ENCODE results near the gene LMX1A.

Gene LMX1A

DNA sequence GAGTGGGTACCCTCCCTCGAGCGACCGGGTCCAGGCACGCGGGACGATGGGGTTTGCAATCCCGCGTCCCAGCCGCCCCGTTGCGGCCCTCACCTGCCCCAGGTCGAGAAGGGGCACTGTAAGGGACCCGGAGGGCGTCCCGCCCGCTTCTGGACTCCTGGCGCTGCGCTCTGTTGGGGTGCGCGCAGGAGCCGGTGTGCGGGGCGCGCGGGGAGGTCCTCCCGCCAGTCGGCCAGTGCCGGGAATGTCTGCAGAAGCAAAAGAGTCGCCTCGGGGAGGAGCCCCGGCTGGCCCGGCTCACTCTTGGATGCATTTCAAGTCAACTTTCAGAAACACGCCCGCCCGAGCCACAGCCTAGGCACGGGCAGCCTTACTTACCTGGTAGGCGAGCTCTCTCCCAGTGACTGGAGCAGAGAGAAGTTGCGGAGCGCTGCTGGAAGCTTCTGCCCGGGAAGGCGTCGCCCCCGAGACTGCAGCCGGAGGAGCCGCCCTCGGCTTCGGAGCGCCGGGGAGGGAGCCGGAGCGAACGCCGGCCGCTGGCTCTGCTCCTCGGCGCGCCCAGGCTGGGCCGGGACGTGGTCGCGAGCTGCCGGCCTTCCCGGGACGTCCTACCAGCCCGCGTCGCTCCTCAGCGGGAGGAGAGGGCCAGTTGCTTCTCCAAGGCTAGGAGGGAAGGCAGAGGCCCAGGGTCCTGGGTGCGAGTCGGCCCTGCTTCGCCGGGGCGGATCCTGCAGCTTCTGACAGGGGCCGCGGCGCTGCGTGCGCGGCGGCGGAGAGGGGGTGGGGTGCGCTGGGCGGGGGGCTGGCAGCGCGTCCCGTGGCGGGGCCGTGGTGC is at the start of gene LMX1A:
TSS of gene LMX1A (minus strand) at position 739 of the 835 bp plus-strand sequence. CDS start 1,156 bp downstream, outside the sequence.
- Mint-ChIP-seq H3K4me3 (no peak within 1 kb of the TSS), H3K4me1 (peaks cover 24% of the 10 kb centered on the region), H3K9me3 (no peaks in the 10 kb centered on the region), H3K27ac (no peak within 1 kb of the TSS), H3K36me3 (no peaks in the 10 kb centered on the region)
- DNase-seq (ENCODE audit: low spot score in 2 of 2): no peak
- no peak for ATAC-seq

DNA sequence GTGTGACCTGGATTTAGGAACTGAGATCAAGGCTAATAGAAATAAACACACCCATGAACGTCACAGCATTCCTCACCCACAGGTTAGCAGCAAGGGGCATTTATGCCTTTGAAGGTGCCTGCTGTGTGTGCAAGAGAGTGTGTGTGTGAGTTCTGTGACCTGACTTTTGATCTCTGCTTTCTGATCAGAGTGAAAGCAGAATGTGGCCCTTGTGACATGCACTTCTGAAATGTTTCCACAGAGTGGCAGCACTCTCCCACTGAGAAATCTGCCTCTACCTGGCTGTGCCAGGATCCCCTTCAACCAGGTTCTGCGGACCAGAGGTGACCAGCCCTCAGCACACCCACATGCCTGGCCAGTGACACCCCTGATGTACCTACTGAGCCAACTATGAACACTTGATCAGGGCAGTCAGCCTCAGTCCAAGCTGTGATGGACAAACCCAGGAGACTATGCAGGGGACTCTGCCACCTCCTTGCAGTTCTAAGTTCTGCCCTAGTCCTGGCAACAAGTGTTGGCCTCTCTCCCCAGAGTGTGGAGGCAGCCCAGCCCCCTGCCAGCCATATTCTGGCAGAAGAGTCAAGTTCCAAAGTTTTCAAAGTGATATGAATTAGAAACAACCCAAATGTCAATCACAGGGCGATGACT is 47.4 kb upstream of the LMX1A start:
- H3K4me1 Mint-ChIP-seq: no peaks in the 10 kb centered on the region
- ATAC-seq (peak; percentile 50), DNase-seq (ENCODE audit: low spot score in 2 of 2) (no peak)
- H3K36me3 Mint-ChIP-seq: no peaks in the 10 kb centered on the region
- H3K27ac Mint-ChIP-seq: no peak overlapping the region
- H3K4me3 Mint-ChIP-seq: no peak overlapping the region
- H3K9me3 Mint-ChIP-seq: no peaks in the 10 kb centered on the region

DNA sequence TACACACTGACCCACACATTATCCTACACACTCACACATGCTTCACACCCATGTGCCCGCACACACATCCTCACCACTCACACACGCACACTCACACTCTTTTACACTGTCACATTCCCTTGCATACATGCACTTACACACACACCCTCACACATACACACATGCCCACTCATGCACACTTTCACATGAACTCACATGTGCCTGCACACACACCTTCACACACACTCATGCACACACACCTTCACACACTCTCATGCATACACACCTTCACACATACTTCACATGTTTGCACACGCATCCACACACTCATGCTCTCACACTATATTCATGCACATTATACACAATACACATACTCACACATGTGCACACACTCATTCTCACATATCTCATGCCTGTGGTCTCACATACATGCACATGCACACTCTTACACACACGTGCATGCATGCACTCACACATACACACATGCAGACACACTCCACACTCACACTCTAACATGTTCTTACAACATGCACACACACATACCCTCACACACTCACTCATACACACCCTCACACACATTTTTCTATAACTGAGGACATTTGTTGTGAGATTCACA is 46.1 kb upstream of the LMX1A start:
- no peak for DNase-seq (ENCODE audit: low spot score in 2 of 2)
- no peak overlapping the region for H3K4me3 Mint-ChIP-seq
- H3K4me1 Mint-ChIP-seq: peaks cover 2% of the 10 kb centered on the region
- no peaks in the 10 kb centered on the region for H3K9me3 Mint-ChIP-seq
- no peak for ATAC-seq
- H3K36me3 Mint-ChIP-seq: no peaks in the 10 kb centered on the region
- no peak overlapping the region for H3K27ac Mint-ChIP-seq

DNA sequence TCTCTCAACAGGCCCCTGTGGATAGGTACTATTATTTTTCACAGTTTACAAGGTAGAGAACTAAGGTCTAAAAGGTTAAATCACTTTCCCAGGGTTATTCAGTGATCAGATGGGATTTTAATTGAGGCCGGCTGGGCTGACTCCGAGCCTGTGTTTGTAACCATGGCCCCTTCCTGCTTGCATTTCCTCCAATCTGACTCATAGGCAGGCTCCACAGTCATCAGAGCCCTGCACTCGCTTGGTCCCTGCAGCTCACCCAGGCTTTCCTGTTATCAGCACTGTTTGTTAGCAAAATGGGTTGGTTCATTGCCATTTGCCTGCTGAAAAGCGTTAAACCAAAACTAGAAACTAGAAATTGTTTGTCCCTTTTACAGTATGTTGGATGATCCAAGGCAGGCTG is 41.4 kb upstream of the LMX1A start:
- H3K27ac Mint-ChIP-seq: no peak overlapping the region
- peaks cover 12% of the 10 kb centered on the region for H3K4me1 Mint-ChIP-seq
- peaks cover 6% of the 10 kb centered on the region for H3K36me3 Mint-ChIP-seq
- ATAC-seq (peak; percentile 73), DNase-seq (ENCODE audit: low spot score in 2 of 2) (no peak)
- H3K9me3 Mint-ChIP-seq: no peaks in the 10 kb centered on the region
- no peak overlapping the region for H3K4me3 Mint-ChIP-seq

DNA sequence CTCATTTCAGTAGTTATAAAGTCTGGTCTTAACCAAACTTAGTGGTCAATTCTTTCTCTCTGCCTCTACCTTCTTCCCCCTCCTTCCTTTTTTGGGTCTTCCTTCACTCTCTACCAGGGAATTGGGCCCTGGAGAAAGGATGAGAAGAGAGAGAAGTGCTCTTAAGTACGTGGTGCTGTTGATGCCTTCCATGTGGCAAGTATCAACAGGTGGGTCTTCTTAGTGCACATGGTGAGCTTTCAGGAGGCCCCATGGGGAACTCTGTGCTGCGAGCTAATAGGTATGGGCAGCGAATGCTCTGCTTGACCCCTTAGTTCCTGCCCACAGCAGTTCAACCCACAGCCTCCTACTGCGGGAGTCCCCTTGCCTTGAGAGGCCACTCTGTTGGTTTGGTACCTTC is 39.4 kb upstream of the LMX1A start:
- Mint-ChIP-seq H3K4me1 (peaks cover 17% of the 10 kb centered on the region), H3K36me3 (peaks cover 9% of the 10 kb centered on the region), H3K27ac (no peak overlapping the region), H3K9me3 (no peaks in the 10 kb centered on the region), H3K4me3 (no peak overlapping the region)
- no peak for ATAC-seq
- DNase-seq (ENCODE audit: low spot score in 2 of 2): no peak

DNA sequence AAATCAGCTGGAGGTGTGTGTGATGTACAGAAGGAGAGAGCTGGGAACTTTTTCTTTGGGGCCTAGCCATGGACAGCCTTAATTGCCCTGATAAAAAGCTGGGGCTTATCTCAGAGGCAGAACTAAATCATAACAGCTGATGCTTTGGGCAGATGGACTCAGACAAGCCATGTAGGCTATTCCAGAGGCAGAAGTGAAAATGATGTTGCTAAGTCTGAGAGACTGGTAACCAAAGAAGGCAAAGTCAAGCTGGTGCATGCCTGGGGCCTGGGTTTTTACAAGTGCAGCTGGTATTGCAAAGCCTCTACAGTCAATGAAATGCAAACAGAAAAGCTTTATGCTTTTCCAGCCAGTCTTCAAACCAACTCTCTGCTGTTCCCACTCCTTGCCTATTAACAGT is 39.0 kb upstream of the LMX1A start:
- DNase-seq (ENCODE audit: low spot score in 2 of 2): no peak

DNA sequence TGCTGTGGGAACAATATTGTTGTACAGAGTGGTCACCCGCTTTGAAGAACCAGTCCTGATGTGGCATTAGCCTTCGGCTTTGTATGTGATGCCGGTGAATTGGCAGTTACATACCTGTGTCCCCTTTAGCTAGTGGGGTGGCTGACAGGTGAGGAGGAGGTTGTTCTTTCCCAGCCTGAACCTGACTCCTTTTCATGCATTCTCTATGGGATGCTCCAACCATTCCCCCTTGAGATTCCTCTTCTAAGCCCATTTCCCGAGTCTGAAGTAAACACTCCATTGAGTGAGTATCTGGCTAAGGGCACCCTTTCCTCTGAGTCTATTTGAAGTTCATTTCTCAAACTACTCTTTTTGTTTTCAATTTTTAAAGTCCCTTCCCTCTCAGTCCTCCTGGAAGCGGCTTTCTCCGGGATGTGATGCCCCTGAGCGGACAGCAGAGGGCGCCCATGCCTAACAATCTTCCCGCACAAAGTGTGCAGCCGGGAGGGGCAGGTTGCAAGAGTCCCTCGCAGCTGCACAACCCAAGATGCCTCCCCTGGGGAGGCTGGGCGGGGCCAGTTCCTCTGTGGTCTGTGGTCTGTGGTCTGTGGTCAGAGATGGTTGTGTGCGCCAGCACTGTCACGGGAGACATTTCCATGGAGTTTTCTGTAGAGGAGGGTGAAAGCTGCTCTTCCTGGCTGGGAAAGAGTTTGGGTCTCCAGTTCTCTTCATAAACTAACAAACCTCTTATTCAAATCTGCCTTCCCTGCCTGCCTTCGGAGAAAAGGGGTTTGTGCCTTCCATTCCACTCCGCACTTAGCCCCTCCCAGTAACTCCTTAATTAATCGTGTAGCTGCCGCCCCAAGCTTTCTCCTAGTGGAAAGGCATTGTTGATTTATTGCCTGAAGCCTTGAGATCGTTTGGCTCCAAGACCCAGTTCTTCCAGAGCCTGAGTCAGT is 36.4 kb upstream of the LMX1A start:
- no peaks in the 10 kb centered on the region for H3K9me3 Mint-ChIP-seq
- peak overlapping the region; percentile 83 for H3K27ac Mint-ChIP-seq
- H3K4me1 Mint-ChIP-seq: peaks cover 17% of the 10 kb centered on the region
- ATAC-seq: peak; percentile 97
- H3K36me3 Mint-ChIP-seq: peaks cover 9% of the 10 kb centered on the region
- peak; percentile 73 to 91 for DNase-seq (ENCODE audit: low spot score in 2 of 2)
- peak overlapping the region; percentile 47 for H3K4me3 Mint-ChIP-seq

More for the DNA sequence above, 39.0 kb upstream of the LMX1A start:
- Mint-ChIP-seq H3K4me3 (no peak overlapping the region), H3K36me3 (peaks cover 9% of the 10 kb centered on the region), H3K4me1 (peaks cover 17% of the 10 kb centered on the region), H3K9me3 (no peaks in the 10 kb centered on the region), H3K27ac (no peak overlapping the region)
- ATAC-seq: no peak

DNA sequence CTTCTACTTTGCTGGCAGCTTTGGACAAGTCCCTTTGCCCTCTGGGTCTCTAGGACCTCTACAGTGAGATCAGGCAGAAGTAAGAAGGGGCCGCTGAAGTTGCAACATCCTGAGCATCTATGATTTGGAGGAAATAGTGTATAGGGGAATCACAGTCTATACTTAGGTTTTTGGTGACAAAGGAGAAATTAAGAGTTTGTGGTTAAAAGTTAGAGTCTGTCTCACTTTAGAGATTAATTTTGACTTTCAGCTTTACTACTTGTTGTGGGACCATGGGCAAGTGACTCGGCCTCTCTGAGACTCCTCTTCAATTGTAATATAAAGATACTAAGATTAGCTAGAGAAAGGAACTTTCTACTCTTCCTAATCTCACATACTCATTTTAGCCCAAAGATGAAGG is 33.1 kb upstream of the LMX1A start:
- ATAC-seq: peak; percentile 20
- Mint-ChIP-seq H3K36me3 (peaks cover 9% of the 10 kb centered on the region), H3K4me3 (no peak overlapping the region), H3K27ac (no peak overlapping the region), H3K9me3 (no peaks in the 10 kb centered on the region), H3K4me1 (peaks cover 12% of the 10 kb centered on the region)
- no peak for DNase-seq (ENCODE audit: low spot score in 2 of 2)

DNA sequence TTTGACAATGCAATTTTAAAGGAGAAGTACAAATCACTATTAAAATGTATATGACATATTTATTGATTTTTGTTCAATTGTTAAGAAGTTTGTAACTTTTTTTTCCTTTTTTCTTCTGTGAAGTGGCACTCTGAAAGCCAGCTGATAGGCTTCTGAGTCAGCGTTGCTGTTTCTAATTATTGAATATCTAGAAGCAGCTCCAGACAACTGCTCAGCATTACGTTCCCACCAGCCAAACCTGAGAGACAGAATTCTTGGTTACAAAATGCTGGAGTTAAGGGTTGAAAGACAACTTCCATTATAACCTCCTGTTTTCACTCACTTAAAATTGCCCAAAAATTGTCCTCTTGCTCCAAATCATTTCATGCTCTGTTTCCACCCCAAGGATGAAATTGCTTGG is 31.4 kb upstream of the LMX1A start:
- ATAC-seq: no peak
- Mint-ChIP-seq H3K36me3 (peaks cover 3% of the 10 kb centered on the region), H3K27ac (no peak overlapping the region), H3K9me3 (no peaks in the 10 kb centered on the region), H3K4me3 (no peak overlapping the region), H3K4me1 (peaks cover 5% of the 10 kb centered on the region)
- DNase-seq (ENCODE audit: low spot score in 2 of 2): no peak

DNA sequence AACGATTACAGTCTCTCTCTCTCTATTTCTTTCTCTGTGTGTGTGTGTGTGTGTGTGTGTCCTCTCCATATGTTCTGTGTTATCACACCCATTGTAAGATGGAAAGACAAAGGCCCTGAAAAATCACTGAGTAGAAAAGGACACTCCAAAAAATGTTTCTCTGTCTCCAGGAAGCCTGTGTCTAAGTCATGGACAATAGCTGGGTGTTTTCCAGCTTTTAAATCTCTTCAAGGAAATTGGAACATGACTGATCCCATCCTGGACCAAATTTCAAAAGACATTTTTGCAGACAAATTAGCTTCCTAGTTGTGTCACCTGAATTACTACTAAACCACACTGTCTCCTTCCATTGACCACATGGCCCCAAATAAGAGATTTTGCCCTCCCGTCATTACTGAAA is 31.0 kb upstream of the LMX1A start:
- H3K27ac Mint-ChIP-seq: no peak overlapping the region
- ATAC-seq: no peak
- no peaks in the 10 kb centered on the region for H3K36me3 Mint-ChIP-seq
- peaks cover under 1% of the 10 kb centered on the region for H3K4me1 Mint-ChIP-seq
- H3K4me3 Mint-ChIP-seq: no peak overlapping the region
- no peak for DNase-seq (ENCODE audit: low spot score in 2 of 2)
- H3K9me3 Mint-ChIP-seq: no peaks in the 10 kb centered on the region

DNA sequence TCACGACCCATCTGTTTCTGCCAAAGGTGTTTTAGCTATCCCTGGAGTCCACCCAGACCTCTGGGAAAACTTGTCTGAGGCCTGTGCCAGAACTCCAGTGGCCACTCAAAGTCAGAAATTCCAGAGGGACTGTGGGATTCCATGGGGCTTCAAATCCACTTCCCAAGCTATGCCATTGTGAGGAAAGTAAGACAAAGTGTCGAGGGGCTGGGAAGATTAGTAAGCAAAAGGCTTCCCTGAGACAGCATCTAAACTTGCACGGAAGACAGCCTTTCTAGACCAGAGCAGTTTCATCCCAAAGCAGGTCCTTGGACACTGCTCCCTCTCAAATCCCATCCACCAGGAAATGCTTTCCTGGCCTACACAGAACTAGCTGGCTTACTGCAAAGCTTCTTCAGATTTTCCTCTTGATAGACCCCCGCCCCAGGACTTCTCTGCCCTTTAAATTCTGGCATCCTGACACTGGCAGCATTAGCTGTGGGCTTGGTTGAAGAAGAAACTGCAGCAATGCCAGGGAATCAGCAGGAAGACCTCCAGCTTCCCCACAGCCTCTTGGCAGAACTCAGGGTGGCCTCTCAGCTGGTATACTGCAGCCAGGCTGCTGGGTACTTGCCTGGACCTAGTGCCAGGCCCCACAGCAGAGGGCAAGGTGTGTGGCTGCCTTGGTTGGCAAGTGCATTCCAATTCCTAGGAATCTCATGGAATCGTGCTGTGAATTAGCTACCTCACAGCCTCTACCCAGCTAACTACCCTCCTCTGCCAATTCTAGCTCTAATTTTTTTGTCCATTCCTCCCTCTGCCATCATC is 27.3 kb upstream of the LMX1A start:
- Mint-ChIP-seq H3K27ac (no peak overlapping the region), H3K36me3 (no peaks in the 10 kb centered on the region), H3K9me3 (no peaks in the 10 kb centered on the region), H3K4me1 (no peaks in the 10 kb centered on the region), H3K4me3 (no peak overlapping the region)
- ATAC-seq: no peak
- DNase-seq (ENCODE audit: low spot score in 2 of 2): no peak

DNA sequence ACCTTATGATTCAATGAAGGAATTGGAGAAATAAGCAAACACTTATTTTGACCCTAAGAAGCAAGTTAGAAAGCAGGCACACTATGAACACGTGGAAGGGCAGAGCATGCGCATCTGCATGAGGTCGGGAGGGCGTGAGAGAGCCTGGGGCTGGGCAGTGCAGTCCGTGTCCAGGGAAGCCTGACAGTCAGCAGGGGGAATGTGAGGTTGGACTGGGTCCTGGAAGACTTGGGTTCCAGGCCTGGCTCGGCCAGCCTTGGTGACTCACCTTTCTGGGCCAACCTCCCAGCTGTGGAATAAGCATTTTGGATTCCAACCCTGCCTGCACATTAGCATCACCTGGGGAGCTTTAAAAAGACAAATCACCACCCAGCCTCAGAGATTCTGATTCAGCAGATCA is 26.6 kb upstream of the LMX1A start:
- no peak overlapping the region for H3K4me3 Mint-ChIP-seq
- H3K9me3 Mint-ChIP-seq: no peaks in the 10 kb centered on the region
- ATAC-seq: no peak
- no peak for DNase-seq (ENCODE audit: low spot score in 2 of 2)
- H3K4me1 Mint-ChIP-seq: no peaks in the 10 kb centered on the region
- no peak overlapping the region for H3K27ac Mint-ChIP-seq
- no peaks in the 10 kb centered on the region for H3K36me3 Mint-ChIP-seq

DNA sequence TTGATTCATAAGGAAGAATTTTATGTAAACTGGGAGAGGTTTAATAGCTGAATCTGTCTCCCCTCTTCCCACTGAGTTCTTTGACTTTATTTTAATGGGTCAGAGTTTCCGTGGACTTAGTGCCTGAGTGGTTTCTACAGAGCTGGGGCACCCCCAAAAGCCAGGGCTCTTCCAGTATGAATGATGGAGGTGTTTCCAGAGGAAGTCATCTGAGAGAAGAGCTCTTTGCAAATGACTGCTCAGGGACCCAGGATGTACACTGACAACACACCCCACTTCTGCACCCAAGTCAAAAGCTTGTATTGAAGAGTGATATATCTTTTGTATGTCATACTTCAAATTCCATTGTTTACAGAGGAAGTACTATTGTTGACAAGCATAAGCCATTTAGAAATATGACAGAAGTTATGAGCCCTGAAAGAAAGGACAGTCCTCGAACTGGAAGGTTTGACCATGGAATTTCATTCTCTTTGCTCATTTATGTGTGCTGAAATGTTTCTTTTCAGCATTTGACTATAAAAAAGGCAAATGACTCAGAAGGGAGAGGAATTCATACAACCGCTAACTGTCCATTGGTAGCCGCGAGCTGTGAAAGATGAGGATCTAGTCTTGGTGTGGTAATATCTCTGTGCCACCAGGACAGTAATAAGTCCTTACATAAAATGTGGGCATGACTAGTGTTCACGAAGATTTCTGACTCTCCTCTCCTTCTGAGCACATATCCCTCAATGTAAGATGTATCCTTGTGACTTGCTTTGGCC is 25.4 kb upstream of the LMX1A start:
- Mint-ChIP-seq H3K36me3 (no peaks in the 10 kb centered on the region), H3K27ac (no peak overlapping the region), H3K4me1 (peaks cover 3% of the 10 kb centered on the region), H3K9me3 (no peaks in the 10 kb centered on the region), H3K4me3 (no peak overlapping the region)
- DNase-seq (ENCODE audit: low spot score in 2 of 2): no peak
- no peak for ATAC-seq

DNA sequence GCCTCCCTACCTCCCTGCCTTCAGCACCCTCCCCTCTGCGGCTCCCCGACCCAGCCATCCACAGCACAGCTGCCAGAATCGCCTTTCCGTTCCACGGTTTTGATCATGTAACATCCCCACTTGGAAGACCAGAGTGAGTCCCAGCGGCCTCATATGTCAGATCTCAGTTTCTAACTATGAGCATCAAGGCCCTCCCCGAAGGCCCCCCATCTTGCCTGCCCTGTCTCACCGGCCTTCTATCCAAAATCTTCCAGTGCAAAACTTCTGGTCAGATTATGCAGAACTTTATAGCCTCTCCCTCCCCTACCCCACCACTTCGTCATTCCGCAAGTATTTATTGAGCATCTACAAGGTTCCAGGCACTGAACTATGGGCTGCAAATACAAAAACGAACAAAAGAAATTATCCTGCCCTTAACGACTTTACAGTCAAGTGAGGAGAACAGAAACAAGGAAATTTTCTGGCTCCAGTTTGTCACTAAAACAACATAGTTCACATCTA is 20.3 kb upstream of the LMX1A start:
- Mint-ChIP-seq H3K9me3 (no peaks in the 10 kb centered on the region), H3K27ac (peak overlapping the region; percentile 48), H3K4me3 (peak overlapping the region; percentile 66), H3K4me1 (peaks cover 20% of the 10 kb centered on the region), H3K36me3 (no peaks in the 10 kb centered on the region)
- ATAC-seq (peak; percentile 46), DNase-seq (ENCODE audit: low spot score in 2 of 2) (no peak)

Data from stimulated activated effector memory CD8-positive, alpha-beta T cell treated with anti-CD3 and anti-CD28 coated beads, Interleukin-12 subunit alpha, Interleukin-12 subunit beta, amount 100 ng/mL, for 72 hours (primary cell).